HEK293T (cell line): ENCODE measurements around the gene AXIN2.

Source experiments
- BHLHE40 ChIP-seq: fragments of 450-650 bp; IDR thresholded peaks from 2 replicates; pipeline ENCODE4 v1.6.1; 2016; ENCODE audit warnings: mild to moderate bottlenecking, moderate library complexity, borderline replicate concordance
- SP1 ChIP-seq: fragments of 450-650 bp; IDR thresholded peaks from 2 replicates; pipeline ENCODE4 v1.6.1; 2017
- TARDBP ChIP-seq: fragments of 450-650 bp; IDR thresholded peaks from 2 replicates; pipeline ENCODE4 v1.6.1; 2016

DNA sequence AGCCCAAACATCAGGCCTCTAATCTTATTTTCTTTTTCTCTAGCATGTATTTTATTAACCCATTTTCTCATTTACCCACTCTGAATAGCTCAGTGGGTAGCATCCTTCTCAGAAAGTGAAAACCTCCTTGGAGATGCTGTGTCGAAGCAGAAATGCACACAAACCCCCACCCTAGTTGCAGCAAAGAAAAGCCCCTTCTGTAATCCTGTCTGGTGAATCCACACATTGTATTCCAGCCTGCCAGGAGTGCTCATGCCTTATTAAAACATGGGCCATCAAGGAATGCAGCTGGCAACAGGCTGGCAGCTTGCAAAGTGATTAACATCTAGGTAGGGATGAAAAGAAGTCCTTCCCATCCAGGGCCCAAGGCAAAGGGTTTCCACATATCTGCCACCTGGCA is 39.7 kb upstream of the AXIN2 start:
- no peak for TF ChIP-seq SP1
- no peak for TF ChIP-seq BHLHE40
- no peak for TF ChIP-seq TARDBP
